Peyer's patch (tissue), 4 donors: Measurements from ENCODE around the gene DYTN. TPM values are rescaled to one million over a fixed set of nuclear protein-coding genes. Genes with fewer than 3 reads are reported as not detected.

ENCODE experiments used
- DNase-seq, 3 donors: peaks; one replicate each; pipeline ENCODE4 v3.0.0-alpha.2; 2017 to 2019
- H3K27ac ChIP-seq, 4 donors: fragments of 200-600 bp; sonication (generic); one replicate each; pipeline ENCODE4 v1.5.1; 2016 to 2019
- H3K27me3 ChIP-seq, 2 donors: fragments of 200-600 bp; sonication (generic); one replicate each; pipeline ENCODE4 v1.5.1; 2019
- H3K36me3 ChIP-seq, 3 donors: fragments of 200-600 bp; sonication (generic); one replicate each; pipeline ENCODE4 v1.5.1; 2016 to 2019
- H3K4me1 ChIP-seq, 4 donors: fragments of 200-600 bp; sonication (generic); one replicate each; pipeline ENCODE4 v1.5.1; 2016 to 2019
- H3K4me3 ChIP-seq, 4 donors: fragments of 200-600 bp; sonication (generic); 1 replicate in 3 of 4; 2 replicates in 1 of 4; pipeline ENCODE4 v1.5.1; 2016 to 2019; ENCODE audit warnings: mild to moderate bottlenecking in 1 of 4
- H3K9me3 ChIP-seq, 4 donors: fragments of 200-600 bp; sonication (generic); one replicate each; pipeline ENCODE4 v1.5.1; 2016 to 2019; ENCODE audit warnings: mild to moderate bottlenecking in 1 of 4
- CTCF ChIP-seq, 6 experiments: fragments of 450-650 bp in 4 of 6; fragments of 200-600 bp in 2 of 6; sonication (generic) in 1 of 6; IDR thresholded peaks; one replicate each; pipeline ENCODE4 v1.5.1; 2017 to 2019; ENCODE audit warnings: antibody characterized with exemption in 6 of 6, mild to moderate bottlenecking in 3 of 6, moderate library complexity in 1 of 6
- POLR2A ChIP-seq, 2 donors: fragments of 450-650 bp; IDR thresholded peaks; one replicate each; pipeline ENCODE4 v1.5.1; 2017; ENCODE audit warnings: antibody characterized with exemption in 2 of 2, mild to moderate bottlenecking in 2 of 2, moderate library complexity in 2 of 2
- total RNA-seq, 4 donors: library from RNA; depleted of rRNA; stranded (reverse); fragments of >200 nt; gene quantifications; one replicate each; pipeline ENCODE4 v1.1.0, GENCODE V29; 2016

Gene DYTN
- total RNA-seq, 4 donors from 2014 or later, result not detected

GRCh38 chr2:206627632-206628031, 90.6 kb downstream of the DYTN start:
- TF ChIP-seq CTCF (IDR thresholded peaks at IDR 0.05) (no peak), POLR2A (IDR thresholded peaks at IDR 0.05) (no peak)
- no peak overlapping the region for H3K4me3 ChIP-seq
- H3K27ac ChIP-seq, result no peak overlapping the region
- no peak for DNase-seq
- no peaks in the 10 kb centered on the region for H3K4me1 ChIP-seq
- H3K27me3 ChIP-seq, result no peaks in the 10 kb centered on the region
- no peaks in the 10 kb centered on the region for H3K36me3 ChIP-seq
- H3K9me3 ChIP-seq, result no peaks in the 10 kb centered on the region

GRCh38 chr2:206626108-206626507, 92.1 kb downstream of the DYTN start:
- H3K27ac ChIP-seq, result no peak overlapping the region
- no peak for TF ChIP-seq POLR2A (IDR thresholded peaks at IDR 0.05)
- no peak for TF ChIP-seq CTCF (IDR thresholded peaks at IDR 0.05)
- H3K9me3 ChIP-seq, result no peaks in the 10 kb centered on the region
- no peaks in the 10 kb centered on the region for H3K4me1 ChIP-seq
- no peak for DNase-seq
- no peaks in the 10 kb centered on the region for H3K27me3 ChIP-seq
- no peaks in the 10 kb centered on the region for H3K36me3 ChIP-seq
- no peak overlapping the region for H3K4me3 ChIP-seq

- DNase-seq, result no peak
- no peaks in the 10 kb centered on the region for H3K36me3 ChIP-seq
- TF ChIP-seq POLR2A (IDR thresholded peaks at IDR 0.05) (no peak), CTCF (IDR thresholded peaks at IDR 0.05) (no peak)
- no peaks in the 10 kb centered on the region for H3K4me1 ChIP-seq
- H3K27me3 ChIP-seq, result no peaks in the 10 kb centered on the region
- H3K9me3 ChIP-seq, result no peaks in the 10 kb centered on the region
- H3K27ac ChIP-seq, result no peak overlapping the region
- H3K4me3 ChIP-seq, result no peak overlapping the region
These were observed 99.2 kb downstream of the DYTN start for GRCh38 chr2:206619011-206619410.

GRCh38 chr2:206616151-206616550, 102.0 kb downstream of the DYTN start:
- Histone ChIP-seq H3K4me3 (no peak overlapping the region), H3K4me1 (no peaks in the 10 kb centered on the region), H3K9me3 (no peaks in the 10 kb centered on the region), H3K27me3 (no peaks in the 10 kb centered on the region), H3K27ac (no peak overlapping the region), H3K36me3 (no peaks in the 10 kb centered on the region)
- DNase-seq, result no peak
- no peak for TF ChIP-seq CTCF (IDR thresholded peaks at IDR 0.05)
- TF ChIP-seq POLR2A (IDR thresholded peaks at IDR 0.05), result no peak

- Histone ChIP-seq H3K4me1 (no peaks in the 10 kb centered on the region), H3K27me3 (no peaks in the 10 kb centered on the region)
These were observed 102.6 kb downstream of the DYTN start for GRCh38 chr2:206615417-206616089.

More at GRCh38 chr2:206615417-206616089, 102.6 kb downstream of the DYTN start:
- H3K27ac ChIP-seq, result no peak overlapping the region
- H3K9me3 ChIP-seq, result no peaks in the 10 kb centered on the region
- no peaks in the 10 kb centered on the region for H3K36me3 ChIP-seq
- no peak for TF ChIP-seq CTCF (IDR thresholded peaks at IDR 0.05)
- TF ChIP-seq POLR2A (IDR thresholded peaks at IDR 0.05), result no peak
- no peak overlapping the region for H3K4me3 ChIP-seq
- DNase-seq, result no peak
